ENCODE results near the gene KSR2. TPM values are rescaled to one million over a fixed set of nuclear protein-coding genes. Genes with fewer than 3 reads are reported as not detected.

Gene KSR2
- total RNA-seq, 4 donors from 2014 or later = under 0.01 to 0.08 (median under 0.01) TPM; not detected in 1

- TF ChIP-seq, protein P1, sequence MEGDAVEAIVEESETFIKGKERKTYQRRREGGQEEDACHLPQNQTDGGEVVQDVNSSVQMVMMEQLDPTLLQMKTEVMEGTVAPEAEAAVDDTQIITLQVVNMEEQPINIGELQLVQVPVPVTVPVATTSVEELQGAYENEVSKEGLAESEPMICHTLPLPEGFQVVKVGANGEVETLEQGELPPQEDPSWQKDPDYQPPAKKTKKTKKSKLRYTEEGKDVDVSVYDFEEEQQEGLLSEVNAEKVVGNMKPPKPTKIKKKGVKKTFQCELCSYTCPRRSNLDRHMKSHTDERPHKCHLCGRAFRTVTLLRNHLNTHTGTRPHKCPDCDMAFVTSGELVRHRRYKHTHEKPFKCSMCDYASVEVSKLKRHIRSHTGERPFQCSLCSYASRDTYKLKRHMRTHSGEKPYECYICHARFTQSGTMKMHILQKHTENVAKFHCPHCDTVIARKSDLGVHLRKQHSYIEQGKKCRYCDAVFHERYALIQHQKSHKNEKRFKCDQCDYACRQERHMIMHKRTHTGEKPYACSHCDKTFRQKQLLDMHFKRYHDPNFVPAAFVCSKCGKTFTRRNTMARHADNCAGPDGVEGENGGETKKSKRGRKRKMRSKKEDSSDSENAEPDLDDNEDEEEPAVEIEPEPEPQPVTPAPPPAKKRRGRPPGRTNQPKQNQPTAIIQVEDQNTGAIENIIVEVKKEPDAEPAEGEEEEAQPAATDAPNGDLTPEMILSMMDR (IDR thresholded peaks at IDR 0.05) = no peak
- no peak for TF ChIP-seq POLR2AphosphoS5 (IDR thresholded peaks at IDR 0.05)
- TF ChIP-seq EP300 (IDR thresholded peaks at IDR 0.05) = no peak
- no peak for TF ChIP-seq POLR2A (IDR thresholded peaks at IDR 0.05)
- H3K9me3 ChIP-seq = peaks cover 0 to 5% (median 0%) of the 10 kb centered on the region in 3 donors
Observed at GRCh38 chr12:117555889-117556288, 412.9 kb downstream of the KSR2 start.

GRCh38 chr12:117552971-117553370 is 415.8 kb downstream of the KSR2 start:
- Histone ChIP-seq H3K4me3 (no peak overlapping the region), H3K9me3 (peaks cover 0 to 5% (median 0%) of the 10 kb centered on the region in 3 donors), H3K4me1 (no peaks in the 10 kb centered on the region), H3K27ac (no peak overlapping the region), H3K27me3 (peaks cover 14% of the 10 kb centered on the region), H3K36me3 (no peaks in the 10 kb centered on the region)
- no peak for ATAC-seq
- WGBS, 2 donors (ENCODE audit: low coverage in 1 of 2) = 59 to 73% methylated on average over 3 to 4 of the region's 5 CpGs
- no peak for TF ChIP-seq EP300 (IDR thresholded peaks at IDR 0.05)
- TF ChIP-seq POLR2AphosphoS5 (IDR thresholded peaks at IDR 0.05) = no peak
- TF ChIP-seq, protein P1 (IDR thresholded peaks at IDR 0.05) = no peak
- TF ChIP-seq POLR2A (IDR thresholded peaks at IDR 0.05) = no peak

More at GRCh38 chr12:117555889-117556288, 412.9 kb downstream of the KSR2 start:
- Histone ChIP-seq H3K4me3 (no peak overlapping the region), H3K4me1 (no peaks in the 10 kb centered on the region), H3K27ac (no peak overlapping the region), H3K27me3 (peaks cover 21% of the 10 kb centered on the region), H3K36me3 (no peaks in the 10 kb centered on the region)
- ATAC-seq = no peak
- 72 to 84% methylated on average over 2 to 4 of the region's 5 CpGs for WGBS, 2 donors (ENCODE audit: low coverage in 1 of 2)

DNA sequence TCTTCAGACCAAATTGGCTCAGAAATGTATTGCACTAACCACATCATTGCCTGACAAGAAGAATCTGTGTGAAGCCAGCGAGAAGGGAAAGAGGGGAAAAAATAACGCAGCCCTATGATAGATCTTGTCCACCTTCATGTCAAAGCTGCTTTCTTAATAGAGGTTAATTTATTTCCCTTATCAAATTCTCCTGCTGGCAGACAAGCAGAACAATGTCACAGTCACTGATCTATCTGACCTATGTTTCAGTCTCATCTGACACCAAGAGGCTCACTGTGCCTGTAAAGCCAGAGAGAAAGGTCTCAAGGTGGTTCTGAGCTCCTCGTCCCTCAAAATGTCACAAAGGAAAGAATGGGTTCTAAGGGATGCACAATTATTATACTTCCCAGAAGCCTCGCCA is 417.1 kb downstream of the KSR2 start:
- Histone ChIP-seq H3K9me3 (peaks cover 0 to 5% (median 0%) of the 10 kb centered on the region in 3 donors), H3K36me3 (no peaks in the 10 kb centered on the region), H3K4me1 (no peaks in the 10 kb centered on the region), H3K27ac (no peak overlapping the region), H3K27me3 (peaks cover 16% of the 10 kb centered on the region), H3K4me3 (no peak overlapping the region)
- TF ChIP-seq, protein P1 (IDR thresholded peaks at IDR 0.05) = no peak
- TF ChIP-seq POLR2AphosphoS5 (IDR thresholded peaks at IDR 0.05) (no peak), POLR2A (IDR thresholded peaks at IDR 0.05) (no peak), EP300 (IDR thresholded peaks at IDR 0.05) (no peak)
- 54 to 57% methylated on average over 3 to 4 of the region's 4 CpGs for WGBS, 2 donors (ENCODE audit: low coverage in 1 of 2)
- ATAC-seq = no peak

GRCh38 chr12:117547209-117547608 is 421.6 kb downstream of the KSR2 start:
- Histone ChIP-seq H3K4me3 (no peak overlapping the region), H3K4me1 (no peaks in the 10 kb centered on the region), H3K27ac (no peak overlapping the region), H3K27me3 (peaks cover 9% of the 10 kb centered on the region), H3K9me3 (peaks cover 0 to 19% (median 0%) of the 10 kb centered on the region in 3 donors), H3K36me3 (no peaks in the 10 kb centered on the region)
- no peak for TF ChIP-seq POLR2AphosphoS5 (IDR thresholded peaks at IDR 0.05)
- TF ChIP-seq, protein P1 (IDR thresholded peaks at IDR 0.05) = no peak
- TF ChIP-seq EP300 (IDR thresholded peaks at IDR 0.05) = no peak
- no peak for TF ChIP-seq POLR2A (IDR thresholded peaks at IDR 0.05)
- ATAC-seq = no peak

- 81 to 93% methylated on average over 3 of the region's 3 CpGs for WGBS, 2 donors (ENCODE audit: low coverage in 1 of 2)
- TF ChIP-seq, protein P1 (IDR thresholded peaks at IDR 0.05) = no peak
- H3K27ac ChIP-seq = no peak overlapping the region
- peaks cover 25% of the 10 kb centered on the region for H3K27me3 ChIP-seq
- H3K36me3 ChIP-seq = no peaks in the 10 kb centered on the region
- peaks cover 0 to 24% (median 0%) of the 10 kb centered on the region in 3 donors for H3K9me3 ChIP-seq
- no peak for ATAC-seq
- H3K4me1 ChIP-seq = no peaks in the 10 kb centered on the region
- no peak overlapping the region for H3K4me3 ChIP-seq
Observed at GRCh38 chr12:117545216-117545615, 423.6 kb downstream of the KSR2 start.
